H1 (cell line): Measurements from ENCODE around the gene PMS1. TPM values are rescaled to one million over a fixed set of nuclear protein-coding genes. Genes with fewer than 3 reads are reported as not detected.

Source experiments
- BACH1 ChIP-seq: IDR thresholded peaks from 2 replicates; pipeline ENCODE4 v1.6.1; 2012; ENCODE audit warnings: low read length, improper control_type of control experiment
- JUND ChIP-seq: IDR thresholded peaks from 2 replicates; pipeline ENCODE4 v1.6.1; 2011; ENCODE audit warnings: mild to moderate bottlenecking, improper control_type of control experiment, low read length
- SIN3A ChIP-seq, 2 experiments: IDR thresholded peaks in 1 of 2; conservative IDR thresholded peaks in 1 of 2; 2 replicates each; pipeline ENCODE4 v1.6.1; 2011 to 2012; ENCODE audit warnings: low read length in 2 of 2, improper control_type of control experiment in 1 of 2, low read depth in 1 of 2, mild to moderate bottlenecking in 1 of 2
- SP4 ChIP-seq: IDR thresholded peaks from 2 replicates; pipeline ENCODE4 v1.6.1; 2012; ENCODE audit warnings: low read length, inconsistent platforms
- TCF12 ChIP-seq: IDR thresholded peaks from 2 replicates; pipeline ENCODE4 v1.6.1; 2011; ENCODE audit warnings: low read depth, mild to moderate bottlenecking, low read length
- polyA plus RNA-seq, 7 experiments: library from polyadenylated mRNA; depleted of rRNA in 3 of 7; stranded (reverse) in 5 of 7; unstranded in 2 of 7; fragments of >200 nt in 5 of 7; fragments of 200-250 nt in 2 of 7; gene quantifications; 1 replicate in 5 of 7; 2 replicates in 1 of 7; 4 replicates in 1 of 7; pipeline versions ENCODE4 v1.2.1 to v1.2.3, GENCODE V29; 2011 to 2013; ENCODE audit warnings: missing spikeins in 2 of 7, mixed read lengths in 2 of 7
- total RNA-seq: library from RNA; stranded (reverse); fragmentation: NEBNext Ultra II Directional; extraction: Animal tissue kit (Norgen Biotek cat#: 25700); gene quantifications from 2 replicates; pipeline ENCODE4 v1.2.1, GENCODE V29; 2021

Gene PMS1
- total and polyA plus RNA-seq, 2 of the 8 experiments (the other 6 are each of a cell fraction or from before 2014, with no cell fraction given), result 13.1 to 59.7 TPM

DNA sequence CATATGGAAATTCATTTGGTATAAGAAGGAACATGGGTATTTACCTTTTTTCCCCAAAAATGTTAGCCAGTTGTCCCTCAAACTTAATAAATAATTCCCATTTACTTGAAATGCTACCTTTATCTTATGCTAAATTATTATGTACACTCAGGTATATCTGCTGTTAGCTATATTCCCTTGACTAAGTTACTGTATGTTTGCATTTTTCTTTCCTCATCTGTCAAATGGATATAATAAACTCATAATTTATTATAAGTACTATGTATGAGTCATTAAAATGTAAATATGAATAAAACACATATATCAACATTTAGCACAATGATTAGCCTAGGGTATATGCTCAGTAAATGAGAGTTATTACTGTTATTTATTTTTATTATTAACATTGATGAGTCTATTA, 117.4 kb downstream of the PMS1 start (continued):
- no peak for TF ChIP-seq JUND
- no peak for TF ChIP-seq SIN3A (conservative IDR thresholded peaks at IDR 0.05 in 1 of 2, IDR thresholded peaks at IDR 0.05 in 1 of 2; ENCODE audit: low read depth in 1 of 2, low read length in 2 of 2)
- no peak for TF ChIP-seq TCF12
- TF ChIP-seq SP4, result no peak
- no peak for TF ChIP-seq BACH1
